Measurements from ENCODE around the gene PRLHR.

Gene PRLHR

DNA sequence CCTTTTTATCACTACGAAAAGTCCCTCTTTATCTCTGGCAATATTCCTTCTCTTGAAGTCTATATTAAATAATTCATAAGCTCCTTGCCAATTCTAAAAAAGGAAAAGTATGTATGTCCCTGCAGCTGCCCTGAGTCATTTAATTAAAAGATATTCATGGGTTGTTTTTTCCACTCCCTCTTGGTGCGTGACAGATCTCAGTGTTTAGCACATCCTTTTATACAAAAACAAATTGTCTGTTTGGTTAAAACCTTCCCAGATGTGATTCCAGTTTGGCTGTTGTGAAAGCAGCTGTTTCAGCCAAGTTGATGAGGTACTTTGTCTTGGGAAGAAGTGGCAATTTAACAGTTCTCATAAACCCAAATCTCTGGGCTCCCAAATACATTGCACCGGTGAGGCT is 33.8 kb upstream of the PRLHR start:
- no peaks in the 10 kb centered on the region for H3K4me1 ChIP-seq (ENCODE audit: control insufficient read depth, low read depth, low read length)
- WGBS (ENCODE audit: extremely low coverage, insufficient coverage, low lambda C conversion rate), result no CpG with 5 or more reads among the region's 3 CpGs
- no peak overlapping the region for H3K56ac ChIP-seq (ENCODE audit: low read length)
- H3K4me3 ChIP-seq (ENCODE audit: low read length), result no peak overlapping the region
- H2BK5ac ChIP-seq (ENCODE audit: low read length), result no peak overlapping the region
- H2AK5ac ChIP-seq (ENCODE audit: low read length), result no peak overlapping the region
- no peak overlapping the region for H3K18ac ChIP-seq (ENCODE audit: low read length)
- H3K36me3 ChIP-seq (ENCODE audit: control insufficient read depth, insufficient read depth, low read length), result no peaks in the 10 kb centered on the region
- no peak overlapping the region for H3K4me2 ChIP-seq (ENCODE audit: low read length)
- no peak overlapping the region for H3K23ac ChIP-seq (ENCODE audit: low read length)
- H3K4ac ChIP-seq (ENCODE audit: low read depth, low read length), result no peak overlapping the region
- DNase-seq, result no peak
- no peak overlapping the region for H4K8ac ChIP-seq (ENCODE audit: low read depth, low read length)
- no peak overlapping the region for H3K27ac ChIP-seq (ENCODE audit: low read depth, low read length)
- no peak overlapping the region for H2BK120ac ChIP-seq (ENCODE audit: low read depth, low read length)
- H3K79me1 ChIP-seq (ENCODE audit: low read length), result no peaks in the 10 kb centered on the region
- no peaks in the 10 kb centered on the region for H3K79me2 ChIP-seq (ENCODE audit: control insufficient read depth, insufficient read depth, low read length)
- no peaks in the 10 kb centered on the region for H3K27me3 ChIP-seq (ENCODE audit: insufficient read depth, low read length, poor library complexity)
- no peak overlapping the region for H2BK15ac ChIP-seq (replicated peaks; ENCODE audit: low read depth)
- no peak overlapping the region for H3K9ac ChIP-seq (ENCODE audit: low read length)
- no peak overlapping the region for H4K5ac ChIP-seq (ENCODE audit: low read length)

DNA sequence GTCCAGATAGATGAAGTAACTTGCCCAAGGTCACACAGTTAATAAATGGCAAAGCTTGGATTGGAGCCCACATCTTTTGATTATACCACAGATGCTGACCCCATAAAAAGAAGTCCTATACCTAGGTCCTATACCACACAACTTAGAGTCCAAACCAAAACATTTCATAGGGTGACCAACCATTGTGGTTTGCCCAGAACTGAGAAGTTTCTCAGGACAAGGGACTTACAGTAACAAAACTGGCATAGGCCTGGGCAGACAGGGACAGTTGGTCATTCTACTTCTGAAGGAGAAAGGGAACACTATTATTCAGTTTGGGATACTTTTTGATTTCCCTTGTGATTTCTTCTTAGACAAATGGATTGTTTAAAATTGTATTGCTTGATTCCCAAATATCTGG is 32.9 kb upstream of the PRLHR start:
- no peaks in the 10 kb centered on the region for H3K27me3 ChIP-seq (ENCODE audit: insufficient read depth, low read length, poor library complexity)
- no peaks in the 10 kb centered on the region for H3K36me3 ChIP-seq (ENCODE audit: control insufficient read depth, insufficient read depth, low read length)
- H3K79me2 ChIP-seq (ENCODE audit: control insufficient read depth, insufficient read depth, low read length), result no peaks in the 10 kb centered on the region
- no peak overlapping the region for H4K5ac ChIP-seq (ENCODE audit: low read length)
- H2AK5ac ChIP-seq (ENCODE audit: low read length), result no peak overlapping the region
- no peaks in the 10 kb centered on the region for H3K4me1 ChIP-seq (ENCODE audit: control insufficient read depth, low read depth, low read length)
- H3K79me1 ChIP-seq (ENCODE audit: low read length), result no peaks in the 10 kb centered on the region
- H2BK120ac ChIP-seq (ENCODE audit: low read depth, low read length), result no peak overlapping the region
- H3K18ac ChIP-seq (ENCODE audit: low read length), result no peak overlapping the region
- H3K27ac ChIP-seq (ENCODE audit: low read depth, low read length), result no peak overlapping the region
- no peak overlapping the region for H3K4me3 ChIP-seq (ENCODE audit: low read length)
- no peak overlapping the region for H3K23ac ChIP-seq (ENCODE audit: low read length)
- H2BK5ac ChIP-seq (ENCODE audit: low read length), result no peak overlapping the region
- H3K4ac ChIP-seq (ENCODE audit: low read depth, low read length), result no peak overlapping the region
- H3K56ac ChIP-seq (ENCODE audit: low read length), result no peak overlapping the region
- H3K4me2 ChIP-seq (ENCODE audit: low read length), result no peak overlapping the region
- H2BK15ac ChIP-seq (replicated peaks; ENCODE audit: low read depth), result no peak overlapping the region
- no peak overlapping the region for H3K9ac ChIP-seq (ENCODE audit: low read length)
- H4K8ac ChIP-seq (ENCODE audit: low read depth, low read length), result no peak overlapping the region
- DNase-seq, result no peak

GRCh38 chr10:118626953-118627352 is 31.5 kb upstream of the PRLHR start:
- no peak overlapping the region for H2AK5ac ChIP-seq (ENCODE audit: low read length)
- H4K8ac ChIP-seq (ENCODE audit: low read depth, low read length), result no peak overlapping the region
- H2BK15ac ChIP-seq (replicated peaks; ENCODE audit: low read depth), result no peak overlapping the region
- no peak overlapping the region for H4K5ac ChIP-seq (ENCODE audit: low read length)
- H3K79me1 ChIP-seq (ENCODE audit: low read length), result no peaks in the 10 kb centered on the region
- no peaks in the 10 kb centered on the region for H3K36me3 ChIP-seq (ENCODE audit: control insufficient read depth, insufficient read depth, low read length)
- H2BK5ac ChIP-seq (ENCODE audit: low read length), result no peak overlapping the region
- peak; percentile 46 for DNase-seq
- no peak overlapping the region for H2BK120ac ChIP-seq (ENCODE audit: low read depth, low read length)
- no peak overlapping the region for H3K23ac ChIP-seq (ENCODE audit: low read length)
- no peak overlapping the region for H3K27ac ChIP-seq (ENCODE audit: low read depth, low read length)
- no peaks in the 10 kb centered on the region for H3K4me1 ChIP-seq (ENCODE audit: control insufficient read depth, low read depth, low read length)
- H3K4me2 ChIP-seq (ENCODE audit: low read length), result no peak overlapping the region
- H3K4me3 ChIP-seq (ENCODE audit: low read length), result no peak overlapping the region
- H3K56ac ChIP-seq (ENCODE audit: low read length), result no peak overlapping the region
- no peaks in the 10 kb centered on the region for H3K27me3 ChIP-seq (ENCODE audit: insufficient read depth, low read length, poor library complexity)
- H3K4ac ChIP-seq (ENCODE audit: low read depth, low read length), result no peak overlapping the region
- H3K18ac ChIP-seq (ENCODE audit: low read length), result no peak overlapping the region
- WGBS (ENCODE audit: extremely low coverage, insufficient coverage, low lambda C conversion rate), result no CpG with 5 or more reads among the region's 3 CpGs
- no peaks in the 10 kb centered on the region for H3K79me2 ChIP-seq (ENCODE audit: control insufficient read depth, insufficient read depth, low read length)
- H3K9ac ChIP-seq (ENCODE audit: low read length), result no peak overlapping the region

DNA sequence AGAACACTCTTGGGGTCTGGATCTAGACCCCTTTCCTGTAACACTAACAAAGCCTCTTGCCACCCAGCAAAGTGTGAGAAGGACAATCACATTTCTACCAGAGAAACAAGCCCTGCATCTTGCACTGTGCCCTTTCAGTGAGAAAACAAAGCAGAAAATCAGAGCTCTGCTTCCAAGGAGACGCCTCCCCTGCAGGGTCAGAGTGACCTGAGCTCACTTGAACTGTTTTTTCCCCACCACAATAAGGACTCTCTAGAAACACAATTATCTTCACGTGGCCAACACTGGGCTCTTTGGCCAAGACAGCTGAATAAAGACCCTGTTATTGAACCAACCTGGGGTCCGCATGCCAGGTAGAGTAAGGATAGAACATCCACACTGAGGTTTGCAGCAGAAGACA is 30.1 kb upstream of the PRLHR start:
- Histone ChIP-seq H2AK5ac (ENCODE audit: low read length) (no peak overlapping the region), H3K27ac (ENCODE audit: low read depth, low read length) (no peak overlapping the region)
- no CpG with 5 or more reads among the region's 3 CpGs for WGBS (ENCODE audit: extremely low coverage, insufficient coverage, low lambda C conversion rate)

GRCh38 chr10:118624747-118625146 is 29.3 kb upstream of the PRLHR start:
- no peak for DNase-seq

More for the DNA sequence above, 30.1 kb upstream of the PRLHR start:
- no peak overlapping the region for H3K18ac ChIP-seq (ENCODE audit: low read length)
- H4K5ac ChIP-seq (ENCODE audit: low read length), result no peak overlapping the region
- H3K4me2 ChIP-seq (ENCODE audit: low read length), result no peak overlapping the region
- no peak overlapping the region for H2BK15ac ChIP-seq (replicated peaks; ENCODE audit: low read depth)
- H3K79me1 ChIP-seq (ENCODE audit: low read length), result no peaks in the 10 kb centered on the region
- H3K79me2 ChIP-seq (ENCODE audit: control insufficient read depth, insufficient read depth, low read length), result no peaks in the 10 kb centered on the region
- H3K4me3 ChIP-seq (ENCODE audit: low read length), result no peak overlapping the region
- H3K4me1 ChIP-seq (ENCODE audit: control insufficient read depth, low read depth, low read length), result no peaks in the 10 kb centered on the region
- no peak overlapping the region for H3K56ac ChIP-seq (ENCODE audit: low read length)
- H3K36me3 ChIP-seq (ENCODE audit: control insufficient read depth, insufficient read depth, low read length), result no peaks in the 10 kb centered on the region
- DNase-seq, result no peak
- no peak overlapping the region for H3K4ac ChIP-seq (ENCODE audit: low read depth, low read length)
- H2BK120ac ChIP-seq (ENCODE audit: low read depth, low read length), result no peak overlapping the region
- no peaks in the 10 kb centered on the region for H3K27me3 ChIP-seq (ENCODE audit: insufficient read depth, low read length, poor library complexity)
- no peak overlapping the region for H4K8ac ChIP-seq (ENCODE audit: low read depth, low read length)
- H3K9ac ChIP-seq (ENCODE audit: low read length), result no peak overlapping the region
- no peak overlapping the region for H3K23ac ChIP-seq (ENCODE audit: low read length)
- H2BK5ac ChIP-seq (ENCODE audit: low read length), result no peak overlapping the region

DNA sequence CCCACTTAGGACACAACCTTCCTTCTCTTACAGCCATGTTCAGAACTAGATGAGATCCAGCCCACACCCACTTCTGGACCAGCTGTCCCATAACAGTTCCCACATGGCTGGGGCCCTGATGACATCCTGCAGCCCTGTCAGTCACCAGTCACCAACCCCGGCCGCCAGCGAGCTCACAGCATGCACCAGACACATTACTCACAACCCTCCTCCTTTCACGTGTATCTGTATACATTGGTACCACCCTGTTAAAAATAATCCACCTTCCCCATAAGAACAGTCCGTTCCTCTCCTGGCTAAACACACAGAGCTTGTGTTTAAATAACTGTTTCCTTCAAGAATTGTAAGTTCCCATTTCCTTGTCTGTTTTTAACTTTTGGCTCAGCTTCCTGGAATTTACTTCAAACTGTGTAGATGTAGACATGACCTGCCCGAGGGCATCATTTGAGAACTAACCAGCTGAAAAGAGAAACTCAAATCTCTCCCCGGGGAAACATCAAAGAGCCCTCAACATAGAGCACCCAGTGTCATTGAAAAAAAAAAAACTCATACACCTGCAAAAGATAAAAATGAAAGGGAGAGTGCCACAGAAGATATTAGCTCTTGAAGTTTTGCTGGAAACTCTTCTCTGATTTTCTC is 26.0 kb upstream of the PRLHR start:
- Histone ChIP-seq H2BK5ac (ENCODE audit: low read length) (no peak overlapping the region), H3K23ac (ENCODE audit: low read length) (no peak overlapping the region), H3K79me1 (ENCODE audit: low read length) (no peaks in the 10 kb centered on the region), H3K56ac (ENCODE audit: low read length) (no peak overlapping the region), H3K36me3 (ENCODE audit: control insufficient read depth, insufficient read depth, low read length) (no peaks in the 10 kb centered on the region), H3K27me3 (ENCODE audit: insufficient read depth, low read length, poor library complexity) (no peaks in the 10 kb centered on the region), H3K79me2 (ENCODE audit: control insufficient read depth, insufficient read depth, low read length) (no peaks in the 10 kb centered on the region), H3K9ac (ENCODE audit: low read length) (no peak overlapping the region), H3K4me2 (ENCODE audit: low read length) (no peak overlapping the region), H3K4me1 (ENCODE audit: control insufficient read depth, low read depth, low read length) (no peaks in the 10 kb centered on the region), H4K8ac (ENCODE audit: low read depth, low read length) (no peak overlapping the region), H2BK120ac (ENCODE audit: low read depth, low read length) (no peak overlapping the region), H3K4ac (ENCODE audit: low read depth, low read length) (no peak overlapping the region), H3K18ac (ENCODE audit: low read length) (no peak overlapping the region), H2BK15ac (replicated peaks; ENCODE audit: low read depth) (no peak overlapping the region), H3K27ac (ENCODE audit: low read depth, low read length) (no peak overlapping the region), H3K4me3 (ENCODE audit: low read length) (no peak overlapping the region), H2AK5ac (ENCODE audit: low read length) (no peak overlapping the region), H4K5ac (ENCODE audit: low read length) (no peak overlapping the region)
- no CpG with 5 or more reads among the region's 7 CpGs for WGBS (ENCODE audit: extremely low coverage, insufficient coverage, low lambda C conversion rate)
- no peak for DNase-seq

More at GRCh38 chr10:118624747-118625146, 29.3 kb upstream of the PRLHR start:
- Histone ChIP-seq H4K5ac (ENCODE audit: low read length) (no peak overlapping the region), H3K56ac (ENCODE audit: low read length) (no peak overlapping the region), H2BK5ac (ENCODE audit: low read length) (no peak overlapping the region), H3K4me1 (ENCODE audit: control insufficient read depth, low read depth, low read length) (no peaks in the 10 kb centered on the region), H3K27me3 (ENCODE audit: insufficient read depth, low read length, poor library complexity) (no peaks in the 10 kb centered on the region), H2AK5ac (ENCODE audit: low read length) (no peak overlapping the region), H3K23ac (ENCODE audit: low read length) (no peak overlapping the region), H3K9ac (ENCODE audit: low read length) (no peak overlapping the region), H3K4ac (ENCODE audit: low read depth, low read length) (no peak overlapping the region), H3K36me3 (ENCODE audit: control insufficient read depth, insufficient read depth, low read length) (no peaks in the 10 kb centered on the region), H3K18ac (ENCODE audit: low read length) (no peak overlapping the region), H3K4me3 (ENCODE audit: low read length) (no peak overlapping the region), H3K27ac (ENCODE audit: low read depth, low read length) (no peak overlapping the region), H2BK15ac (replicated peaks; ENCODE audit: low read depth) (no peak overlapping the region), H3K4me2 (ENCODE audit: low read length) (no peak overlapping the region), H3K79me1 (ENCODE audit: low read length) (no peaks in the 10 kb centered on the region), H4K8ac (ENCODE audit: low read depth, low read length) (no peak overlapping the region), H3K79me2 (ENCODE audit: control insufficient read depth, insufficient read depth, low read length) (no peaks in the 10 kb centered on the region), H2BK120ac (ENCODE audit: low read depth, low read length) (no peak overlapping the region)
- WGBS (ENCODE audit: extremely low coverage, insufficient coverage, low lambda C conversion rate), result no CpG with 5 or more reads among the region's 5 CpGs

Data from mesendoderm (in vitro differentiated cells).